Right cardiac atrium (tissue), 5 donors: ENCODE results near the gene HOMER2. TPM values are rescaled to one million over a fixed set of nuclear protein-coding genes. Genes with fewer than 3 reads are reported as not detected.
"Not testable (repeated sequence)": the region's sequence is repeated elsewhere in the genome, so short reads cannot be mapped to it uniquely, and the experiment has no call there.

ENCODE experiments used
- ATAC-seq, 2 donors: fragments of 200-7000 bp; cut with Tn5 transposase; one replicate each; pipeline versions ENCODE4 v1.8.0 to v1.9.1; 2020; ENCODE audit warnings: moderate library complexity in 2 of 2, mild to moderate bottlenecking in 1 of 2
- DNase-seq, 3 donors: peaks; one replicate each; pipeline ENCODE4 v3.0.0-alpha.2; 2020
- H3K27ac ChIP-seq: one replicate; pipeline ENCODE4 v1.5.1; 2013; ENCODE audit warnings: mild to moderate bottlenecking, low read length, control low read depth, moderate library complexity
- H3K27me3 ChIP-seq: one replicate; pipeline ENCODE4 v1.6.1; 2013; ENCODE audit not compliant: control insufficient read depth, insufficient read depth
- H3K4me1 ChIP-seq: one replicate; pipeline ENCODE4 v1.6.1; 2013; ENCODE audit warnings: low read length; ENCODE audit not compliant: control insufficient read depth, insufficient read depth
- H3K4me3 ChIP-seq: one replicate; pipeline ENCODE4 v1.5.1; 2013; ENCODE audit warnings: low read length, control low read depth
- H3K9me3 ChIP-seq: one replicate; pipeline ENCODE4 v1.6.1; 2013; ENCODE audit warnings: low read length; ENCODE audit not compliant: control insufficient read depth
- WGBS: extraction: QIAGEN DNeasy Blood & Tissue Kit; methylation state at CpG from one replicate; pipeline ENCODE4 v1.1.7; 2013; 5-methylcytosine and 5-hydroxymethylcytosine counted together
- intact Hi-C, 4 donors: fragments of 100-400 bp; cut with DNase I; formaldehyde crosslinking; loops; one replicate each; pipeline versions ENCODE4 v1.11.0 to v1.14.0; 2022 to 2023
- long read RNA-seq, 4 donors: library from polyadenylated mRNA; unstranded; transcript quantifications; one replicate each; pipeline ENCODE4 v2.0.0, GENCODE V29; 2020 to 2021
- polyA plus RNA-seq: library from polyadenylated mRNA; stranded (reverse); fragments of 200-250 nt; gene quantifications from one replicate; pipeline ENCODE4 v1.2.3, GENCODE V29; 2013
- total RNA-seq, 4 donors: library from RNA; stranded (reverse); fragmentation: NEBNext Ultra II Directional; extraction: Animal tissue kit (Norgen Biotek cat#: 25700); gene quantifications; one replicate each; pipeline ENCODE4 v1.2.1, GENCODE V29; 2021
- donor health status: healthy with polysubstance abuse.
- donor health status: DM: no; HTN: yes; CAD: no.
- donor health status: DM: no; HTN: no; CAD: no.
- donor health status: DM: no; HTN: yes; CAD: no; lungs with severe emphysema.
- donor health status: DM: yes; HTN: yes; CAD: no.

The HOMER2 gene
- total RNA-seq (10 to 100 TPM; 15.0 to 24.4 (median 19.1) TPM), polyA plus RNA-seq (12.1 TPM)
- long read RNA-seq, donor 1, transcript HOMER2-202 (9 exons, 1,950 nt) = major isoform, 41 of 53 reads
- long read RNA-seq, donor 1, partial matches to known transcripts = 0 of 53 reads
- long read RNA-seq, donor 1, other reads (novel, unspliced or antisense) = 11 of 53 reads
- long read RNA-seq, donor 2, transcript HOMER2-202 (9 exons, 1,950 nt) = major isoform, 22 of 29 reads
- long read RNA-seq, donor 2, partial matches to known transcripts = 1 of 29 reads
- long read RNA-seq, donor 2, other reads (novel, unspliced or antisense) = 4 of 29 reads
- long read RNA-seq, donor 3, partial matches to known transcripts = 1 of 6 reads
- long read RNA-seq, donor 3, other reads (novel, unspliced or antisense) = 3 of 6 reads
- long read RNA-seq, donor 4, transcript HOMER2-202 (9 exons, 1,950 nt) = major isoform, 24 of 27 reads
- long read RNA-seq, donor 4, partial matches to known transcripts = 0 of 27 reads
- long read RNA-seq, donor 4, other reads (novel, unspliced or antisense) = 2 of 27 reads

GRCh38 chr15:82952158-82953081, at the start of gene HOMER2:
TSS of gene HOMER2 (minus strand) at chr15:82952720. CDS start at chr15:82952535, 185 bp downstream.
- ATAC-seq (peak; percentile 54 to 75), DNase-seq (peak; percentile 23 to 78 (median 77))
- intact Hi-C loops = no loop called here
- WGBS = 1% methylated on average over 119 of the region's 119 CpGs
- peak within 1 kb of the TSS; percentile 34 for H3K27ac ChIP-seq
- H3K4me3 ChIP-seq = peak within 1 kb of the TSS; percentile 97
- no peaks in the 10 kb centered on the region for H3K4me1 ChIP-seq
- H3K27me3 ChIP-seq = no peaks in the 10 kb centered on the region
- no peaks in the 10 kb centered on the region for H3K9me3 ChIP-seq

- WGBS = 89% methylated on average over 3 of the region's 3 CpGs
- DNase-seq, H3K9me3 ChIP-seq, ATAC-seq, H3K27me3 ChIP-seq, H3K4me1 ChIP-seq, H3K4me3 ChIP-seq, H3K27ac ChIP-seq: not testable (repeated sequence)
- intact Hi-C loops = loop anchor here in 3 of 4 donors (2.0 to 10.0 kb wide), 3 partner anchors 152 to 156 kb away; no protein-coding TSS in a partner anchor
Measured at GRCh38 chr15:83000672-83001031, 48.1 kb upstream of the HOMER2 start.

DNA sequence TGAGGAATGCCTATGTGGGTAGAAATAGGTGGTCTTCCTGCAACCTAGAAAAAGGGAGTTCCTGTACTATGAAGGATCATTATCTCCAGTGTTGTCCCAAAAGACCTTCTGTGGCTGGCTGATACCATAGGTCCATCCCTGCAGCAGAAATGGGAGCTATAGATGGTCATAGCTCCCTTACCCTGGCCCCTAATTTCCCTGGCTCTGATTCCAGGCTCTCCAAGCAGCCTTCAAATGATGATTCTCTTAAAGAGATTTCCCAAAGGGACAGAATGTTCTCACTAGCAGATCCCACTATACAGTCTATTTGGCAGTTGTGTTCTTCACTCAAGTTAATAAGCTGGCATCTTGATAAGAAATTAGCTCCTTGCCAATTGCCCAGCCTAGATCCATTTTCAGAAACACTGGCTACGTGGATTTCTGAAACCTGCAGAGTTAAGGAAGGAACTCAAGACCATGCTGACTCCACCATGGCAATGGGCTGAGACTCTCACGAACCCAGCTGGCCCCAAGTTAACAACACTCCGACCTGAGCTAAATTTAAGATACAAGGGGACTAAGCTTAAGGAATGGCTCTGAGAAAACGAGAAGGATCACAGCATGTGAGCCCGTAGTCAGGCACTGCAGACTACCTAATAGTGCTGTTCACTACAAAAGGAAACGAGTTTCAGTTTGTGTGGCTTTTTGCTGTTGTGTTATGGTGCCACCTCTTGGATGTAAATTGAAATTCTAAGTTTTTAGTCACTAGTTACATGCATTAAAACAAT, 47.6 kb upstream of the HOMER2 start:
- H3K27me3 ChIP-seq = no peaks in the 10 kb centered on the region
- no peak for DNase-seq
- 6% methylated on average over 6 of the region's 6 CpGs for WGBS
- H3K4me1 ChIP-seq = no peaks in the 10 kb centered on the region
- H3K4me3 ChIP-seq = no peak overlapping the region
- intact Hi-C loops = loop anchor here in 3 of 4 donors (2.0 to 10.0 kb wide), 3 partner anchors 151 to 155 kb away; no protein-coding TSS in a partner anchor
- peak; percentile 83 to 84 for ATAC-seq
- no peak overlapping the region for H3K27ac ChIP-seq
- H3K9me3 ChIP-seq = no peaks in the 10 kb centered on the region

- no peaks in the 10 kb centered on the region for H3K9me3 ChIP-seq
- WGBS = 79% methylated on average over 6 of the region's 6 CpGs
- no peak overlapping the region for H3K27ac ChIP-seq
- DNase-seq (no peak), ATAC-seq (no peak)
- intact Hi-C loops = no loop called here
- no peaks in the 10 kb centered on the region for H3K27me3 ChIP-seq
- H3K4me3 ChIP-seq = no peak overlapping the region
- H3K4me1 ChIP-seq = no peaks in the 10 kb centered on the region
Measured at GRCh38 chr15:82999426-82999825, 46.9 kb upstream of the HOMER2 start.

DNA sequence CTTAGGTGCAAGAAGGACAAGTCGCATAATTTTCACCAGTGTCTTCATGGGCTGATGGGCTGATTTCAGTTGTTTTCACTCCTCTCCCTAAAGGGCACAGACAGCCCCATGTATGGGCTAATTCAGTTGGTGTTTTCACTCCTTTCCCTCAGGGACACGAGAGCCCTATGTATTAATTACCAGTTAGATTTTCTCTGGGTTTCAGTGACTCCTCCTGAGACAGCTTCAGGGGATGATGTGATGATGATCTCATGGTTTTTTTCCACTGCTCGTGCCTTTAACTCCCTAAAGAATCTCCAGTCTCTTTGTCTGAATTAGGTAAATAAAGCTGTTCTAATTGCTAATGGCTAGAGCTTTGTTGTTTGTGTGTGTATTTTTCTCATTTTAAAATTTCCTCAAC, 43.4 kb upstream of the HOMER2 start:
- Histone ChIP-seq H3K27me3 (no peaks in the 10 kb centered on the region), H3K4me3 (no peak overlapping the region), H3K27ac (no peak overlapping the region), H3K4me1 (no peaks in the 10 kb centered on the region), H3K9me3 (no peaks in the 10 kb centered on the region)
- ATAC-seq = no peak
- 55% methylated on average over 3 of the region's 3 CpGs for WGBS
- no peak for DNase-seq
- intact Hi-C loops = no loop called here

GRCh38 chr15:82995076-82995475, 42.6 kb upstream of the HOMER2 start:
- Histone ChIP-seq H3K27ac (no peak overlapping the region), H3K4me3 (no peak overlapping the region), H3K27me3 (no peaks in the 10 kb centered on the region), H3K4me1 (no peaks in the 10 kb centered on the region), H3K9me3 (no peaks in the 10 kb centered on the region)
- DNase-seq = no peak
- intact Hi-C loops = no loop called here
- 76% methylated on average over 2 of the region's 2 CpGs for WGBS
- no peak for ATAC-seq

- Histone ChIP-seq H3K9me3 (no peaks in the 10 kb centered on the region), H3K27me3 (no peaks in the 10 kb centered on the region), H3K4me3 (no peak overlapping the region), H3K4me1 (no peaks in the 10 kb centered on the region), H3K27ac (no peak overlapping the region)
- DNase-seq (no peak), ATAC-seq (no peak)
- intact Hi-C loops = no loop called here
- WGBS = 78% methylated on average over 4 of the region's 4 CpGs
Measured at GRCh38 chr15:82993144-82993543, 40.6 kb upstream of the HOMER2 start.

- no peak for ATAC-seq
Measured at GRCh38 chr15:82992436-82992998, 40.0 kb upstream of the HOMER2 start.

DNA sequence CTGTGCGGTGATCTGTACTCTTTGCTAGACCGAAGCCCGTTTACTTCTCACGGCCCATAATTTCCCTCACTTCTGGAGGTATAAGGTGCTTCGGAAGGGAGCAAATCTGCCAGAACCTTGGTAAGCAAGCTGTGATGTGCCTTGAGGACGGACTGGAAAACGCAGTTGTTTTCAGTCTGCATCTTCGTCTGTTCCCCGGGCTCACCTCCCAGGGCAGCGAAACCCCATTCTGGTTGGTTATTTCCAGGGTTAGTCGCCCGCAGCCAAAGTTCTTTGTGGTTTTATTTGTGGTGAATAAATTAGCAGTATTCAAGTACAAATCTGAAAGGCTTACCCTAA, 33.9 kb upstream of the HOMER2 start:
- DNase-seq = no peak
- intact Hi-C loops = no loop called here
- H3K4me3 ChIP-seq = peak overlapping the region; percentile 74
- peaks cover 6% of the 10 kb centered on the region for H3K4me1 ChIP-seq
- no peak for ATAC-seq
- H3K27me3 ChIP-seq = no peaks in the 10 kb centered on the region
- WGBS = 2% methylated on average over 12 of the region's 12 CpGs
- peak overlapping the region; percentile 44 for H3K27ac ChIP-seq
- H3K9me3 ChIP-seq = no peaks in the 10 kb centered on the region

More at GRCh38 chr15:82992436-82992998, 40.0 kb upstream of the HOMER2 start:
- no peak overlapping the region for H3K4me3 ChIP-seq
- 83% methylated on average over 3 of the region's 3 CpGs for WGBS
- H3K4me1 ChIP-seq = no peaks in the 10 kb centered on the region
- intact Hi-C loops = no loop called here
- no peaks in the 10 kb centered on the region for H3K9me3 ChIP-seq
- DNase-seq = no peak
- H3K27me3 ChIP-seq = no peaks in the 10 kb centered on the region
- H3K27ac ChIP-seq = no peak overlapping the region

- 3% methylated on average over 45 of the region's 45 CpGs for WGBS
- DNase-seq (peak; percentile 93 to 96 (median 95)), ATAC-seq (peak; percentile 97 to 98)
- H3K27ac ChIP-seq = peak within 1 kb of the TSS; percentile 95
- no peaks in the 10 kb centered on the region for H3K27me3 ChIP-seq
- H3K4me3 ChIP-seq = peak within 1 kb of the TSS; percentile 74
- intact Hi-C loops = no loop called here
- peaks cover 6% of the 10 kb centered on the region for H3K4me1 ChIP-seq
- H3K9me3 ChIP-seq = no peaks in the 10 kb centered on the region
Measured at GRCh38 chr15:82985688-82986441, 33.3 kb upstream of the HOMER2 start, which contains the start of gene RAMAC. TSS of gene RAMAC (plus strand) at chr15:82986210. CDS start at chr15:82989019, 2,809 bp downstream.
